HG03095 (cell line): Measurements from ENCODE around the gene ECI2.
A peak's percentile ranks its signal among the peaks of the same experiment; 100 is the strongest.

ENCODE experiments used
- ATAC-seq: cut with Tn5 transposase; IDR thresholded peaks from one replicate; pipeline ENCODE4 v1.9.1; 2021; ENCODE audit warnings: moderate library complexity; ENCODE audit not compliant: unreplicated experiment

ECI2 gene, protein sequence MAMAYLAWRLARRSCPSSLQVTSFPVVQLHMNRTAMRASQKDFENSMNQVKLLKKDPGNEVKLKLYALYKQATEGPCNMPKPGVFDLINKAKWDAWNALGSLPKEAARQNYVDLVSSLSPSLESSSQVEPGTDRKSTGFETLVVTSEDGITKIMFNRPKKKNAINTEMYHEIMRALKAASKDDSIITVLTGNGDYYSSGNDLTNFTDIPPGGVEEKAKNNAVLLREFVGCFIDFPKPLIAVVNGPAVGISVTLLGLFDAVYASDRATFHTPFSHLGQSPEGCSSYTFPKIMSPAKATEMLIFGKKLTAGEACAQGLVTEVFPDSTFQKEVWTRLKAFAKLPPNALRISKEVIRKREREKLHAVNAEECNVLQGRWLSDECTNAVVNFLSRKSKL

DNA sequence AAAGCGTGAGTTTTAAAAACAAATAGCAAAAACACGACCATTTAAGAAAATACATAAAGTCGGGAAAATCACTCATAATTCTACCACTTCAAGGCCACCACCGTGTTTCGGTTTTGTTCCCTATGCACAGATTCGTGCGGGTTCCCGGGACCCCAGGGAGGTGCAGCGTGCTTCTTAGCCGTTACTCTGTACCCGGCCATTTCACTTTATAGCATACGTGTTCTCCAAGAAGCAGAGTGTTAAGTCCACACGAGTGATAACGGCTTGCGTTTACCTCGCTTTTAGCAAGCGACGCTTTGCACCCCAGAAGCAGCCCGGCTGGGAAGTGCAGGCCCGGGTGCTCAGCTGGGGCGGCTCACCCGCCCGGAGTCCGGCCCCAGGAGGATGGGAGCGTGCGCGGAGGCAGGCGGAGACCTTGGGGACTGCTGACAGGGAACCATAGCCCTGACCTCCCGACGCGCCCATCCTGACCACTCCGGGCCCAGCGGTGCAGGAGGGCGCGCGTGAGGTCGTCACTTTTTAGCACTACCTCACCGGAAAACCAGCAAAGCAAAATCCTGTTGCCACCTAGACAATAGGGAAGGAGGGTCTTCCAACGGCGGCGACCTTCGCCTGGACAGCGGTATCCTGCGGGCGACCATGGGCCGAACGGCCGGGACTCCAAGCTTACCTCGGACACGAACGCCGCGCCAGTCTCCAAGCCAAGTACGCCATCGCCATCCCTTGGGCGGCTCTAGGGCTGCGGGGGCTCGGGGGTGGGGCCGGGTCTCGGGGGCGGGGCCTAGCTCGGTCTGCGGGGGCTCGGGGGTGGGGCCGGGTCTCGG, at the start of gene ECI2:
ECI2 (minus strand) TSS at position 735 of the 824 bp plus-strand sequence; CDS start at position 720, 15 bp downstream.
- peak; percentile 41 for ATAC-seq

DNA sequence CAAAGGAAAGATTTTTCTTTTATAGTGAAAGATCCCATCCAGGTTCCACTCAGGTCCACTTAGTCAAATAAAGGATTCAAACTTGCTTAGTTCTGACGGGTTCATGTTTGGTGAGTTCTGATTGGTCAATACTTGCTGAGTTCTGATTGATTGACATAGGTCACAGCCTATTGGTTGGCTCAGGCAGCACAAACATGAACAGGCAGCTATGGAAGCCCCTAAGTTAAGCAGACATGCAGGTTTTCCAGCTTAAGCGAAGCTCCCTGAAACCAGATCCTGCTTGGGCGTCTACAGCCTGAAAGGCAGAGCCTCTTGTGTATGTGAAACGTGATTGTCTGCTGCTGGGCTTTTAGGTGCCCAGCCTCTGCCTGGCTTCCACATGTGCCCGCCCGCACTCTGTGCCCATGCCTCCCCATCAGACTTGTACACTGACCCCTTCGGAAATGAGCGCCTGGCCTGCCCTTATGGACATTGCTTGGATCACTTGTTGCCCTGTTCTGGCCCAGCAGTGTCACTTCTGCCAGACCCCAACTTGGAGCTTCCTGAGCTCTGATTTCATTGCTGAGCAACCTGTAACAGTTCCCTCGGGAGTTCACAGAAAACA, 45.4 kb upstream of the ECI2 start:
- ATAC-seq, result no peak

DNA sequence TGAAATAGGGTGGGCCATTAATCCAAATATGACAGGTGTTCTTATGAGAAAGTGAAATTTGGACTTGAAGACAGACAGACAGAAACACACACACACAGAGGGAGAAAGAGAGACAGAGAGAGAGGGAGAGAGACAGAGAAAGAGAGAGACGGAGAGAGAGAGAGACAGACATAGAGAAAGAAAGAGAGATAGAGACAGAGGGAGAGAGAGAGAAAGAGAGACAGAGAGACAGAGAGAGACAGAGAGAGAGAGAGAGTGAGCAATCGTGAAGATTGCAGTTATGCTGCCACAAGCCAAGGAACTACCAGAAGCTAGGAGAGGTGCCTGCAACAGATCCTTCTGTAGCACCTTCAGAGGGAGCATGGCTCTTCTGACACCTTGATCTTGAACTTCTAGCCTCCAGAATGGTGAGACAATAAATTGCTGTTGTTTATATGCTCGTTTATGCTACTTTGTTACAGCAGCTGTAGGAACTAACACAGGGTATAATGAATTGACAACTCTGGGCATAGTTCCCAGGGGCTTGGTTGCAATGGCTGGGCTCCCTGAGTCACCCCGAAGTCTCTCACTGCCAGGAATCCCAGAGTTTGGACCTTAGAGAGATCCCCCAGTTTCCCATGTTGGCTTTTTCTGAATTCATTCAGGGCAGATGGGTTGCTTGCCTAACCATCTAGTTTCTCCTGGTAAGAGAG, 44.7 kb upstream of the ECI2 start:
- ATAC-seq, result no peak

DNA sequence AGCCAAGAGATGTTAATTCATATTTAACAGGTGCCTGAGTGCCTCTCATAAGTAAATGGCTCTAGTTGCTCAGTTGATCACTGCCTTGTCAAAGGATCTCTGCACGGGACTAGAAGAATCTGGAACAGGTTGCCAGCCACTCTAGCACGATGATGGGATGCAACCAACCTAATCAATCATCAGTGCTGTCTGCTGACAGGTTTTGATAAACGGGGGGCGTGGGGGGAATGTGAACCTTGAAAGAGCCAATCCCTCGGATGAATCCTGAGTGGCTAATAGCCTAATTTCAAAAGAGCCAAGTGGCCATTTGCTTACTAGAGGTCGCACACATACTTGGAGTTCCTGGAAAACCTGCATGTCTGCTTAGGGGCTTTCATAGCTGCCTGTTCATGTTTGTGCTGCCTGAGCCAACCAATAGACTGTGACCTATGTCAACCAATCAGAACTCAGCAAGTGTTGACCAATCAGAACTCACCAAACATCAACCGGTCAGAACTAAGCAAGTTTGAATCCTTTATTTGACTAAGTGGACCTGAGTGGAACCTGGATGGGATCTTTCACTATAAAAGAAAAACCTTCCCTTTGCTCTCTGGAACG, 43.5 kb upstream of the ECI2 start:
- ATAC-seq, result no peak

DNA sequence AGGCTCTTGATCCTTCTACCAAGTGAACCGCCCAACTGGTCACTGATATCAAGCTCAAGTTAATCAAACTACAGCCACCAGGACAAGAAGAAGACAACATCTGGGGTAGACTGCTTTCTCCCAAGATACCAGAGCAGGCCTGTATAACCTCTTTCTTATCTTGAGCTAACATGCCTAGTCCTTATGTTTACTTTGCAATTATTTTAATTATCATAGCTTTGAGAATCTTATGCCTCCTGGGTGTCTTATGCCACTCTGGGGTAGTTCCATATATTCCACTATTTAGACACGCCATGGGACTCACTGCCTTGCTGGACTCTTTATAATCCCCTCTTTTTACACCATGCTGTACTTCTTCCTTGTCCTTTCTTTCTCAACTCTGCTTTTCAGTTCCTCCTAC, 41.5 kb upstream of the ECI2 start:
- no peak for ATAC-seq

DNA sequence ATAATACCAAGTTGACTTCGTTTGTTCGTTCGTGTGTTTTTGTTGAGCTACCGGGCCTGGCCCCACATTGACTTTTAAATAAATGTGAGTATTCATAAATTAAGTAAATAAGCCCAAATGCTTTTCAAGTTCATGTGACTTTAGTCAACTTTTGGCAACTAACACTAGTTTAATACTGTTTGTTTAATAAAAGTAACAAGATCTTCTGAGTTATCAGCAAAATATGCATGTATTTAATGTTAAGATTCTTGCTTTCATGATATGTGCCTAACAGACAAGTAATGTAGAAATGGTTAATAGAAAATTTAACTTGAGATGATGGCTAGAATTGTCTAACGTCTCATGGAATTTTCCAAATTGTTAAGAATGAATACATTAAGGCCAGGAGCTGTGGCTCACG, 38.7 kb upstream of the ECI2 start:
- ATAC-seq, result no peak

DNA sequence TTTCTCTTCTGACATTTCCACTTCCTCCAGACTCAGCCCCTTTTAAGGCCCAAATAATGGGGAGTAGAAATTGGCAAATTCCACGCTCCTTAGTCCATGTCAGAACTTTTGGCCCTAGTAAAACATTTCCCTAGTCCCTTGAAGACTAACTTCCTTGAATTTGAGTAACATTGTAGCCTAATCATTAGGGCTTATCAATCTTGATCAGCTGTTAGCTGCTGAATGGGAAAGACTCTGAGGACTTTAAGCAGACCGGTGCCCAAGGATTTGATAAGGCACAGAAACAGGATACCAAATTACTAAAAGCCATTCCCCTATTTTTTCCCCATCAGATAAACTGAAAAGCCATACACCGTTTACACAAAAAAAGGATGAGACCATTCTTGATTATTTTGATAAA, 37.0 kb upstream of the ECI2 start:
- ATAC-seq, result no peak

DNA sequence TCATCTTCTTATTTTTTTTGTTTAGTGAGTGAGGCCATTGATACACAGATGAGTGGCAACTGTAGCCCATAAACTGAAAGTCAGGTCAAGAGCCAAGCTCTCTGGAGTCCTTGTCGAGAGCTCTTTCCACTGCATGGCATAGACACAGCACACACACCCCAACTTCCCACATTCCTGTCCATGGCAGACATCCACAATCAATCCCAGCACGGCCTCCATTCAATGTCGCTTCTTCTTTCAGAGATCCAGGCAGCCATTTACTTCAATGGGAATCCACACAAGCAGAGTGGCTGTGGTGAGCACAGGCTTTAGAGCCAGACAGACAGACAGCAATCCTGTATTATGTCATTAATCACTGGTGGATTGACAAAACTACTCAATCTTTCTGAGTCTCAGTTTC, 34.9 kb upstream of the ECI2 start:
- no peak for ATAC-seq

DNA sequence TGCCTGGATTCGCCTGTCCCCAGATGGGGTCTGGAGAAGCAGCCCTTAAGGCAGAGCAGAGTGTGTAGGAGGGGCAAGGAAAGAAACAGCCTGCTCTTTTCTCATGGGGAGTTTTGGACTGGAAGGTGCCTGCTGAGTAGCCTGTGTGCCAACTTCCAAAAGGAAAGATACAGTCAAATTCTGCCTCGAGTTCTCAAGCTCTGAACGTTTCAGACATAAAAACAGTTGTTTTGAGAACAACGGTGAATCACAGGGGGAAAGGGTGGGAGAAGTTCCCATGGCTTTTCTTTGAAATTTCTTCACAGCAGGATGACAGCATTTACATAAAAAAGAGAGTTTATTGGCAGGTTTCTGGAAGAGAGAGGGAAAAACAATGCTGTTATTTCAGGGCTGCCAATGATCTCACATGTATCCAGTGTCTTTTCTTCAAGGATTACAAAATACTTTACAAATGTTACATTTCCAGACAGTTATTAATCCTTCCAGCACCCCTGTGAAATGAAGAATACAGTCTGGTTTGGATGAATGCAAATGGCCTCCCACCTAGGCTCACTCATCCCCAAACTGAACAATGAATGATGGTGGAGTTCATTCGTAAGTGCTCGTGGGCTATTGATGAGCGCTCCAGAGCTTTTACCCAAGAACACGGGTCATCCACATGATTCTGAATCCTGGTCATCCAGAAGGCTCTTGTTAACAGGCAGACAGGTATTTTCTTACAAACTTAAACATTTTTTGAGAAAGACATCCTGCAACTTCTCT, 33.8 kb upstream of the ECI2 start:
- no peak for ATAC-seq

DNA sequence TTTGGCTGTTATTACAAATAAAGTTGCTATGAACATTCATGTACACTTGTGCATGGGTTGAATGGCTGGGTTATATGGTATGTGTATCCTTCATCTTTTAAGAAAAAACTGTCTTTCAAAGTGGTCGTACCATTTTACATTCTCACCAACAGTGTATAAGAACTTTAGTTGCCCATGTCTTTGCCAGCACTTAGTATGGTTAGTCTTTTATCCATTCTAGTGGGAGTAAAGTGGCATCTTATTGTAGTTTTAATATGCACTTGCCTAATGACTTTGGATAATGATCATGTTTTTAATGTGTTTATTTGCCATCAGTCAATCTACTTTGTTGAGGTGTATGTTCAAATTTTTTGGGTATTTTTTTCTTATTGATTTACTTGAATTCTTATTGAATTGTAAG, 32.5 kb upstream of the ECI2 start:
- ATAC-seq, result no peak

DNA sequence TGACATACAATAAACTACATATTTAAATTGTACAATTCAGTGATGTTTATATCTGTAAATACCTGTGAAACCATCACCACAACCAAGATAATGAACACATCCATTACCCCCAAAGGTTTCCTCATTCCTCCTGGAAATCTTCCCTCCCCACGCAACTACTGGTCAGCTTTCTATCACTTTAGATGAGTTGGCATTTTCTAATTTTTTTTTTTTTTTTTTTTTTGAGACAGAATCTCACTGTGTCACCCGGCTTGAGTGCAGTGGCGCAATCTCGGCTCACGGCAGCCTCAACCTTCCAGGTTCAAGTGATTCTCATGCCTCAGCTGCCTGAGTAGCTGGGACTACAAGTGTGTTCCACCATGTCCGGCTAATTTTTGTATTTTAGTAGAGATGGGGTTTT, 31.7 kb upstream of the ECI2 start:
- ATAC-seq, result no peak

DNA sequence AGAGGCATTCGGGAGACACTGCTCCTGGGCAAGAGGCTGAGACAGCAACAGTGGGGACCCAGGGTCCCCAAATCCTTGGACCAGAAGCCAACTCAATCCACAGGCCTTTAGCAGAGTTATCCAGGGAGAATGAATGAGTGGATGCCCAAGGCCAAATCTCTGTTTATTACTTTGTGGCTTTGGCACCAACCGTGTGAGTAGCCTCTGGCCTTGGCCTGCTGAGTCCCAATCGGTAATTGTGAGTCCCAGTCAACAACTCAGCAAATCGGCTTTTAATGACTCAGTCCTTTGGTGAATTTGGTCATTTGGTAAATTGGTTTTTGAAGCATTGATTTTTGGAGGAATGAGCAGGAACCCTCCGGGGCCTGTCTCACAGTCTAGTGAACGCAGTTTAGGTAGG, 29.1 kb upstream of the ECI2 start:
- ATAC-seq, result no peak

DNA sequence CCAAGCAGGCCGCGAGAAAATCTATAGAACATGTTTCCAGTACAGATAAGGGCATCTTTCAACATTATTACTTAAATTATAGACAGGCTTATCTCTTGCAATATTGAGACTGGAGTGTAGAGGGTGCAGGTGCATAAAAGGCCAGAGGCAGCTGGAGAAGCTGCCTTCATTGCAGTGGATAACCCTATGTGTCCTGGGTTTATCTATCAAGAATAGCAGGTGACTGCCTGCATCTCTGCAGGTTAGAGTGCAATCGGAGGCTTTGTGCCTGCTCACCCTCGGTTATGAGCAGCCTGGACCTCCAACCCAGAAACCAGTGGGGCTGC, 28.7 kb upstream of the ECI2 start:
- no peak for ATAC-seq

DNA sequence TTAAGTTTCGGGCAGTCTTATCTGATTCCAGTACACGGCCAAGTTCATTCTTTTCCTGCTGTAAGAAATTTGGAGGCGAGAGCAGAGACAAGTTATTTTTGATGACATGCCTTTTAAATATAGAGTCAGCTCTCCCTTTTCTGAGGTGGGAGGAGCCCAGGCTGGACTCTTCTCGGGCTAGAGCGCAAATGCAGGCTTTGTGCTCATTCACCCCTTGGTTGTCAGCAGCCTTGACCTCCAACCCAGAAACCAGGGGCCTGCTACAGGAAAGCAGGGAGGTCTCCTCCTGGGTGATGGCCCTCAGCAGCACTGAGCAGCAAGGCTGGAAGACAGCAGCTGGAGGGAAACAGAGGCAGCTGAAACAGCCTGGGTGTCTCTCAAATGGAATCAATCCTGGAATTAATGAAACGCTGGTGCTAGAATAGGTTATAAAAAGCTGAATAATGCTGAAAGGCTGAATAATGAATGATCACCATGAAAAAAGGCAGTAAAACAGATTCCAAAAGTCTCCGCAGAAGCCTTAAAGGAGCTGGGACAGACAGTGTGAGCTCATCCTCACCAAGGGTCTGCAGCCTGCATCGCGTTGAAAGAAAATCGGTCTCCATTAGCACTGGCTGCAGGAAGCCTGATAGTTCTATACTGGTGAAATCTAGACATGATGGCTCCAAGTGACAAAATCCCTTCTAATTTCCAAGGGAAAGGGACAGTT, 28.2 kb upstream of the ECI2 start:
- no peak for ATAC-seq

DNA sequence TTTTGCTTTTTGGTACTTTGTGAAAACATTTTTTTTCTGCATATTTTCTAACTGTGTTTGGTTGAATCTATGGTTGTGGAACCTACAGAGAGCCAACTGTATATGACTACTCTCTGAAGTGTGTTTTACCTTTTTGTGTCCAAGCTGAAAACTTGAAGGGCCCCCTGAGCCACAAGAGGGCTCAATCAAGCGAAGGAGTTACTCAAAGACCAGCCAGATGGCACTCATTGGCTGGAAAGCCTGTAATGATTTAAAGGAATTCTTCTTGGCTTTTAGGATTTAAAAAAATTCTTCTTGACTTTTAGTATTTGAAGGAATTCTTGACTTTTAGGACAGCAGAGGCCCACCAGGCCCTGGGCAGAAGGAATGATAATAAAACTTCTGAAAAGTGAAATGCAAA, 27.0 kb upstream of the ECI2 start:
- ATAC-seq, result no peak

DNA sequence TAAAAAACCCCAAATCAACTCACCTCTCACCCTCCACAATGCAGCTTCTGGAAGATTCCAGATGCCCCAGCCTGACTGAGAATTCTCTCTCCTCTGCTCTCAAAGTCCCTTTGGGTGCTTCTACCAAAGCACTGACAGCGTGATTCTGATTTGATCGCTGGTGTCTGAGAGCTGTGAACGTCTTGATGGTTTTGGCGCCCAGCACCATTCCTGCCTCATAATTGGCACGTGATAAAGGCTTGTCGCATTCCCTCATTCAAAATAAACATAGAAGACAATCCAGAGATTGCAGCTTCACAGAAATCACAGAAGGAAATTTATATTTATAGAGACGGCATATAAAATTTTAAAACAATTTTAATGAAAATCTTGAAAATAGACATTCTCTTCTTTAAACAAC, 24.1 kb upstream of the ECI2 start:
- no peak for ATAC-seq

DNA sequence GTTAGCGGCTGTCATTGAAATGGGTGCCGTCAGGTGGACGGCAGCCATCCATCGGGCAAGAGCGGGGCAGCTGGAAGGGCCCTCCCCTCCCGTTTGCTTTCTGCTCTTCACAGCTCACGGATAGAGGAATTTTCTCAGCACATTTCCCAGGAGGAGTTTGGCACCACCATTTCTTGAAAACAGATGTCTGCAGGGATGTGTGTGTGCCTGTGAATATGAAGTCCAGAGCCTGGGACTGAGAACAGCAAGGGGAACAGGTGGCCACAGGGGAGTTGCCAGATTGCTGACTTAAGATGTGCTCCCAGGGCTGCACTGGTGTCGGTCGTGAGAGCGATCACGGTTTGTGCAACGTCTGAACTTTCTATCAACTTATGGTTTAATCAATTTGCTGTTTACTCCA, 22.1 kb upstream of the ECI2 start:
- ATAC-seq, result no peak

DNA sequence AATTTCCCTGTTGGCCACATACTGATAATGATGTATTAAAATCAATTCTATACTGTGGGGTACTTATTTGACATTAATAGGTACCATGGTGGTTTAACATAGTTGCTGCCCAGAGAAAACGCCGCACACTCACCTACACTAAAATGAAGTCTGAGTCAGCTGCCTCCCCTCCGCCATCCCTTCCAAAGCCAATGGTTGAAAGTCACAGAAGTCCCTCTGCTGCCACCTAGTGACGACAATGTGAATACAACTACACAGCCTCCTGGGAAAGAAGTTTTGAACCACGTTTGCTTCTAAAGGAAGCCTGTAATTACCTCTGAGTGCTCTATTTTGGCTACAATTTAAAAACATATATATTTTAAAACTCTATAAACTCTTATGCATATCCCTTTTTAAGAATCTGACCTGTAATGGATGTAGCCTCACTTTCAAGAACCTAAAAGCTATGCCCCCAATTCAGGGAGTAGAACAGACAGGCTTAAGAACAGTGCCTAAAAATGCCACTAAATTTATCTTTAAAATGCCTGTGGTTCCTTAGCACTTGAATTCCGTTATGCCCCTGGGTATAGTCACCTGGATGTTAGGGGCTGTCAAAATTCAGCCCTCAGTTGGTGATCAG, 20.6 kb upstream of the ECI2 start:
- ATAC-seq, result no peak

DNA sequence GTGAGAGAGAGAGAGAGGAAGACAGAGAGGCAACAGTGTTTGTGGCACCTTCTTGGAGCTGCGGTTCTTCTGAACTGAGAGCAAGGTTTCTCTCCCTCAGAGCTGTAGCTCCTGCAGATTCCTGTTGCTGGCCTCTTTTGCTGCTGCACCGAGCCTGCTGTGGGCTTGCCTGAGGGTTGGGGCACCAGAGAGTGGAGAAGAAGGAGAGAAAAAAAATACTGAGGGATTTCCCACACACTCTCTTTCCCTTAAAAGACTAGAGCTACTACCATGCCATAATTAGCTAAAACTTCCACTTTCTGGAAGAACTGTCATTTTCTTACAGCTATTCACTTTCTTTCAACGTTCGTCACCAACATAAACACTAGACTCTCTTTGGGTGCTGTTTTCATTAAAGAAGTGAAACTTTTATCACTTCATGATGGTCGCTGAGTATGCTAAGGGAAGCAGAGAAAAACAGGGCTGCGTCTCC, 18.2 kb upstream of the ECI2 start:
- peak; percentile 68 for ATAC-seq
